D341Med (cell line): Measurements from ENCODE around the gene SLC43A3.

Experiments
- DNase-seq: peaks from one replicate; pipeline ENCODE4 v3.0.0; 2012; ENCODE audit warnings: low spot score

SLC43A3 gene

DNA sequence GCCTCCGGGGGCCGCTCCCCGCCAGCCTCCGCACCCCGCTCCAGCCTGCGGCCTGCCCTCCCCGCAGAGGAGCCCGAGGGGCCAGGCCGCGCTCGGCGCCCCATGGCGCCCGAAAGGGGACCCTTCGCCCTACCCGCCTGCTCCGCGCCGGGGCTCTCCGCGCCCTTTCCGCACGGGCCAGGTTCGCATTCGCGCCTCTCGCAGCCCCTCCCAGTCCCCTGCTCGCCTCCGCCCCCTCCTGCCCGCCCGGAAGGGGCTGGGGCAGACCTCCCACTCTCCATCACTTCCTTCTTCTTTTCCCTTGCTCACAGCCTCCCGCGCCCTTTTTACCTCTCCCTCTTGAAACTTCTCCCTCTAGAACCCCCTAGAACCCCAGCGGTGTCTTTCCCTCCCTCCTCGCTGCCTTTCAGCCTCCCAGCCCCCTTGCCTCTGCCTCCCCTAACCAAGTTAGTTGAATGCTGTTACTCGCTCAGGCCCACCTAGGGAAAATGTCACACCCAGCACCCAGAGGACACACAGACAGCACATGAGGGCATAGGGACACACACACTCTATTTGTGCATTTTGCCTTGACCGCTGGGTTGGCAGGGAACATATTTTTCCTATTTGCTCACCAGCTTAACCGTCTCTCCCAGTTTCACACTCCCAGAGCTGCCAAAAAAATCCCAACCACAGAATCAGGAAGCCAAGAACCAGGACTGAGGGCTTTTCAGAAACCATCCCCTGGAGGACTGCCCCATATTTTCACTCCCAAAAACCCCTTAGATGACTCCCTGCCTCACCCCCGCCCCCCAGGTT is at the start of gene SLC43A3:
TSS of gene SLC43A3 (minus strand) at position 193 of the 798 bp plus-strand sequence. CDS start 949 bp downstream, outside the sequence.
- DNase-seq, result peak; percentile 55

DNA sequence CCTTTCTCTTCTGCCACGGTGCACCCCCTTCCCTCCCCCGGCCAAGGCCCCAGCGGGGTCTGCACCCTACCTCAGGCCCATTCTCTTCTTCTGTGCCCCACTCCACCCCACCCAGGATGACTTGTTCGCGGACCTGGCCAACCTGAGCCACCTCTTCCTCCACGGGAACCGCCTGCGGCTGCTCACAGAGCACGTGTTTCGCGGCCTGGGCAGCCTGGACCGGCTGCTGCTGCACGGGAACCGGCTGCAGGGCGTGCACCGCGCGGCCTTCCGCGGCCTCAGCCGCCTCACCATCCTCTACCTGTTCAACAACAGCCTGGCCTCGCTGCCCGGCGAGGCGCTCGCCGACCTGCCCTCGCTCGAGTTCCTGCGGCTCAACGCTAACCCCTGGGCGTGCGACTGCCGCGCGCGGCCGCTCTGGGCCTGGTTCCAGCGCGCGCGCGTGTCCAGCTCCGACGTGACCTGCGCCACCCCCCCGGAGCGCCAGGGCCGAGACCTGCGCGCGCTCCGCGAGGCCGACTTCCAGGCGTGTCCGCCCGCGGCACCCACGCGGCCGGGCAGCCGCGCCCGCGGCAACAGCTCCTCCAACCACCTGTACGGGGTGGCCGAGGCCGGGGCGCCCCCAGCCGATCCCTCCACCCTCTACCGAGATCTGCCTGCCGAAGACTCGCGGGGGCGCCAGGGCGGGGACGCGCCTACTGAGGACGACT is 49.3 kb upstream of the SLC43A3 start:
- DNase-seq, result no peak

DNA sequence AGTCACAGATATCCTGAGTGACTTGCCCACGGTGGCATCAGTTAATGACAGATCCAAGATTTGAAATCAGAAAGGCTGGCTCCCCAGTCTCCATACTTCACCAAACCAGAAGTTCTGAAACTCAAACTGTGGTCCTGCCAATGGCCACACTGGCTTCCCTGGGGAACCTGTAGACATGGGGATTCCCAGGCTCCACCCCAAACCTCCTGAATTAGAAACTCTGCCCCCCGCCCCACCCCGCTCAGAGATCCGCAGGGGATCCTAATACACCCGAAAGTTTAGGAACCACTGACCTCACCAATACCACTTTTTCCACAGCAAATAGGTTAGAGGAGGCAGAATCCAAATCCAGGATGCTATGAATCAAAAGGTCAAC is 48.7 kb upstream of the SLC43A3 start:
- no peak for DNase-seq

DNA sequence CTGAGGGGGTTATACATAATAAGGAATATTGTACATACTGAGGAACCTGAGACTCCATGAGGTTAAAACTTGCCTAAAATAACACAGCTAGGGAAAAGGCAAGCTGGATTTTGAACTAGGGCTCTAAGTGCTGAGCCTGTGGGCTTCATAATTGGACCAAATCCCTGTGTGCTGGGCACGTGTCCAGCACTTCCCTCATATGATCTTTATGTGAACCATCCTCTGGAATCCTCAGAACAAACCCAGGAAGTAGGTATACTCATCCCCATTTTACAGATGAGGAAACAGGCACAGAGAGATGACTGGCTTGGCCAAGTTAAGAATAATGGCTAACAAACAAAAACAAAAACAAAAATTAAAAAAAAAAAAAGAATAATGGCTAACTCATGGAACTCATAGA is 48.3 kb upstream of the SLC43A3 start:
- DNase-seq, result no peak

DNA sequence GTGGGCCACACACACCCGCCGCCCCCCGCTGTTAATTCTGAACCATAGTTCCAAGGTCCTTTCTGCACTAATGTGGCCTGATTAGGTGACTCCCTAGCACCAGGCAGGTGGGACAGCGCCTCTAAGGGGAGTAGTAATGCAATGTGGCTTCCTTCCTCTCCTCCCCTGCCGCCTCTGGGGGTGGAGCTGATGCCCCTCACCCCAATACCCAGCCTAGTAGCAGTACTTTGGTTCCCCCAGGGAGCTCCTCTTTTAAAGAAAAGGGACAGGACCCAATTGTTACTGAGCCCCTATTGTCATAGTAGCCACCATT is 47.8 kb upstream of the SLC43A3 start:
- no peak for DNase-seq

DNA sequence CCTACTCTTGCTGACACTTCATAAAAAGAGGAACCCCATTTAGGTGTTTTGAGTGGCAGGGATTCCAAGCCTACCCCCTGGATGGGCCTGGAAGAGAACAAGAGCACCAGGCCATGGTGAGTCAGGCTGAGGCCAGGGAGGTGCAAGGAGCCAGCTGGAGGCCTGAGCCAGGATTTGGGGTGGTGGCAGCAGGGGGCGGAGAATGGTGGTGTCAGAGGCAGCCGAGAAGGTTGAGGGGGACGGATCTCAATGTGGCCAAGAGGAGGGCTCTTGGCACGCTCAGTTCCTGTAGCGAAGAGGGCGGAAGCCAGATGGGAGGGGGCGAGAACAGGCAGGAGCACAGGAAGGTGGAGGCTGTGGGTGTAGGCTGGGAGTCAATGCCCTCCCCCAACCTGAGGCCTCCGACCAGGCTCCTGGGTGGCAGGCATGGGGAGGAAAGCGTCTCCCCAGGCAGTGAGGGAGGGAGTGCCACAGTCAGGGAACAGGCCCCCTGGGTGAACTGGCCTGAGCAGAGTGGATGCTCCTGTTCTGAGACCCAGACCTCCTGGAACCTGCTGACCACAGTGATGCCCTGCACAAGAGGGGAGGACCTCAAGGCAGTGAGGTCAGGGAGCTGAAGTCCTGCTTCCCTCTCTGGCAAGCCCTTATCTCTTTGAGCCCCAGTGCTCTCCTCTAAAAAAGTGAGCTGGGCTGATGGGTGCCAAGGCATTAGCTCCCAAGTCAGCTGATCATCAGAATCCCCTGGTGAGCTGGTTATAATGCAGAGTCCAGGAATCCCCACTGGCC is 47.3 kb upstream of the SLC43A3 start:
- DNase-seq, result no peak

DNA sequence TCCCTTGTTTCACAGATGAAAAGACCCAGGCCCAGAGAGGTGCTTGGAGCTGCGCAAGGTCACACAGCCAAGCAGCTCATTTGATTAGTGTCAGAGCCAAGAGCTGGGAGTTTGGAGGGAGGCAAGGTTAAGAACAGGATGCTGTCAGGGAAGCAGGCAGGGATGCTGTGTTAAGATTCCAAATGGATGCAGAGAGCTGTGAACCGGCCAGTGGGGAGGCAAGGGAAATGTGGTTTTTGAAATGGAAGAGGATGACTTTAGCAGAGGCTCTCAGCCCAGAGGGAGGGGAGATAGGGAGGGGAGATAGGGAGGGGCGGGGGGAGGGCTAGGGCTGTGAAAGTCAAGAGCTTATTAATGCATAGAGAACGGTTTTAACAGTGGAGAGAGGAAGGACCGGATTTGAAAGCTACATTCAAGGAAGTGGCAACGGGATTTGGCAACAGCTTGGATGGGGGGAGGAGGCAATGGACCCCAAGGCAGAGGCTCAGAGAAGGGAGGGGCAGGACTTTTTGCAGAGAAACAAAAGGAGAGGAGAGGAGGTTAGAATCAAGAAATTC is 46.4 kb upstream of the SLC43A3 start:
- DNase-seq, result no peak

DNA sequence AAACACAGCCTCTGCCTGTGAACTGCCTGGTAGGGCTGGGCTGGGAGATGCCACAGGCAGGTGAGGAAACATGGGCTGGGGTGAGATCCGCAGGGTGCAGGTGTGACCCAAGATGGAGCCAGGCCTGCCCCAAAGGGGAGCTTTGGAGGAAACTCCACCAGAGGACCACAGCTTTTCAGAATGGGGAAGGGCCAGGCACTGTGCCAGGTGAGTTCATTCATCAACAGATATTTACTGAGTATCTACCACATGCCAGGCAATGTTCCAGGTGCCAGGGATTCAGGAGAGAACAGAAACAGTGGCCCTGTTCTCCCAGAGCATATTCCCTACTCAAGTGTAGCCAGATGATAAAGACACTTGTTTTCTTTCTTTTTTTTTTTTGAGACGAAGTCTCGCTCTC is 44.6 kb upstream of the SLC43A3 start:
- no peak for DNase-seq

DNA sequence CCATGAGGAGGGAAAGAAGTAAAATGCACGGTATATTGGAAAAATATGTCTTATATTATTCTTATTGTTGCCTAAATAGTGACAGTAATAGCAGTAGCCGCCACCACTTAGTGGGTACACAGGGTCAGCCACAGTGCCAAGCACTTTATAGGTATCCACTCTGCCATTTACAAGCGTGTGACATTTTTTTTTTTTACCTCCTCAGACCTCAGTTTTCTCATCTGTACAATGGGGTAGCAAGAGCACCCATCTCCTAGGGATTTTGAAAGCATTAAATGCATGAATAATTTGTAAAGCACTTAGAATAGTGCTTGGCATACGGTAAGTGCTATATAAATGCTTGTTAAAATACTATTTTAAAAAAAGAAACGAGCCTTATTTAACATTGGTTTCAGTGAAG is 42.3 kb upstream of the SLC43A3 start:
- no peak for DNase-seq

DNA sequence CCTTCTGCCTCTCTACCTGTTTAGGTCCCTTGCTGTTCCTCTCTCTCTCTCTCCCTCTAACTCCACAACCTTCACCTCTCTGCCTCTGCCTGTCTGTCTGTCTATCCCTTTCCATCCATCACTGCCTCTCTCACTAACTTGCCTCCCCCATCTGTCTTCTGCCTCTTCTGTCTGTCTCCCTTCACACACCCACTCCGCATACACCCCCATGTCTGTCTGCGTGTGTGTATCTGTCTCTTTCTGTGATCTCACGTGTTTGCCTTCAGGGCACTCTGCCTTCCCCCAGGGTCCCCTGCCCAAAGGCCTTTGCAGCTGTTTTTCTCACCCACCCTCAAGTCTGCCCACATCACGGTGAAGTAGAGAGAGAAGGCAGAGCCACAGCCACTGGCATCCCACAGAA is 41.4 kb upstream of the SLC43A3 start:
- DNase-seq, result no peak

DNA sequence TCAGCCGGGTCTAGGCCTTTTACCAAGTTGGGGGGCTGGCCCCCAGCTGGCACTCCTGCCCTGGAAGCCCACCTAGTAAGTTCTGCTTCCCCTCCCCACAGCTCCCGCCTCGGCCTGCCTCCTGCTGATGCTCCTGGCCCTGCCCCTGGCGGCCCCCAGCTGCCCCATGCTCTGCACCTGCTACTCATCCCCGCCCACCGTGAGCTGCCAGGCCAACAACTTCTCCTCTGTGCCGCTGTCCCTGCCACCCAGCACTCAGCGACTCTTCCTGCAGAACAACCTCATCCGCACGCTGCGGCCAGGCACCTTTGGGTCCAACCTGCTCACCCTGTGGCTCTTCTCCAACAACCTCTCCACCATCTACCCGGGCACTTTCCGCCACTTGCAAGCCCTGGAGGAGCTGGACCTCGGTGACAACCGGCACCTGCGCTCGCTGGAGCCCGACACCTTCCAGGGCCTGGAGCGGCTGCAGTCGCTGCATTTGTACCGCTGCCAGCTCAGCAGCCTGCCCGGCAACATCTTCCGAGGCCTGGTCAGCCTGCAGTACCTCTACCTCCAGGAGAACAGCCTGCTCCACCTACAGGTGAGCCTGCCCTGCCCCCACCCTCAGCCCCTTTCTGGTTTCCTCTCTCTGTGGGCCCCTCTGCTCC is 40.7 kb upstream of the SLC43A3 start:
- no peak for DNase-seq

DNA sequence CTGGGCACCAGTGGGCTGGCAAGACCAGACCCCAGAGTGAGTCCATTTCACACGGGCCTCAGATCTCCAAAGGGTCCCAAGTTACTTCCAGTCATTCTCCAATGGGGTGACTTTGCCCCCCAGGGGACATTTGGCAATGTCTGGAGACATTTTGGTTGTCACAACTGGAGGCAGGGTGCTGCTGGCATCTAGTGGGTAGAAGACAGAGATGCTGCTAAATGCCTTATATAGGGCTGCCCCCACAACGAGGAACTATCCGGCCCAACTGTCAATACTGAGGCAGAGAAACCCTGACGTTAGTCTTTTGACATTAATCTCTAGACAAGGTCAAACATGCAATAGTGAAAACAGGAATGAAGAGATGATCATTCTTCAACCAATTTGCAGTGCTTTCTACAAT is 39.8 kb upstream of the SLC43A3 start:
- no peak for DNase-seq

DNA sequence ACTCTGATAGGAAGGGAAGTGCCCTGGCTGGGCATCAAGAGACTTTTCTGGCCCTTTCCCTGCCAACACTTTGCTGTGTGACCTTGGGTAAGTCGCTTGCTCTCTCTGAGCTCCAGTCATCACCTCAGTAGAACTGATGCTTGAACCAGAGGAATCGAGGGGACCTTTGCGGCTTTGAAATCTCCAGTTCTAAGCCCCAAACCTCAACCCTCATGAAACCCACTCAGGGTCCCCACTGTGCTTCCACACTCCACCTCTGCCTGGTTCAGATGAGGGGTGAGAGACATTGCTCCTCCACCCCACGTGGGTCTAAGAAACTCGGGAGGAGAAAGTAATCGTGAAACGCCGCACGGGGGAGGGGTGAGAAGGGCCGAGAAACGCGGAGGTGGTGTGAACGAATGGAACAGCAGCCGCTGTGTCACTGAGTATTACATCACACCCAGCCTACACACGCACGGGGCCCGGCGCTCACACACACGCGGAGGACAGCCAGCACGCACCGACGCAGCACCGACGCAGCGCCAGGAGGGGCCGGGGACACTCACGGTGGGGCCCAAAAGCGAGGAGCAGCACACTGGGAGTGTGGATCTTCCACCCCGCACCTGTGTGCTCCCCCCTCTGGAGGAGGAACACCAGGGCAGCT is 37.7 kb upstream of the SLC43A3 start:
- no peak for DNase-seq

DNA sequence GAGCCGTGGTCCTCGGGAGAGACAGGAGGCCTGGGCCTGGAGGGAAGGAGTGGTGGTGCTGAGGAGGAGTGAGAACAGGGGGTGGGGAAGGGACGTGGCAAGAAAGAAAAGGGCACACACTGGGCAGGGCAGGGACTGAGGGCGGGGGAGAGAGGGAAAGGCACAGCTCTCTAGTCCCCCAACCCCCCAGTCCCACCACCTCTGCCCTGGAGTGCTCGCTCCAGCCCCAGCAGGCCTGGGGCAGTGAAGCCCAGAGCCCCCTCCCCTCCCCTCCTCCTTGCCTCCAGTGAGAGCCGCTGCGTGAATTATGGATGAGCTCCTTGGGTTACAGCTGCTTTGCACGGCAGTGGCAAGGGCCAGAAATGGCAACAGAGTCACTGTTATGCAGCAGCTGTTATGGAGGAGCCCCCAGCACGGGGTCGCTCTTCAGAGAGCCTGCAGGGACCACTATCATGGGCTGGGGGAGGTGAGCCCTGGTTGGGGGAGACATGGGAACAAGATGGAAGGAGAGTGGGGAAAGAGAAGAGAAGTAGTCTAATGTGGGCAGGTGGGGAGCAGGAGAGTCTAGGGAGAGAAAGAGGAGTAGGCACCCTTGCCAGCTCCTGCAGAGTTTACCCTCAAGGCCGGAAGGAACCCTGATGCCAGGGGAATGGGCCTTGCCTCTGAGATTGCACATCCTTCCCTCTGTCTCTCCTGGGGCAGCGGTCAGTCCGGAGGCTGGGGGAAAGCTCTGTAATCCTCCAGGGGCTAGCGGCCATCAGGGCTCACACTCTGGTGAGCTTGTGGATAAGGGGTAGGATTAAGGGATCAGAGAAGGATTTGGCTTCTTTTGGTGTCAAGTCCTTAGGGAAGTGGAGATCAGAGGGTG is 37.0 kb upstream of the SLC43A3 start:
- DNase-seq, result peak; percentile 62

DNA sequence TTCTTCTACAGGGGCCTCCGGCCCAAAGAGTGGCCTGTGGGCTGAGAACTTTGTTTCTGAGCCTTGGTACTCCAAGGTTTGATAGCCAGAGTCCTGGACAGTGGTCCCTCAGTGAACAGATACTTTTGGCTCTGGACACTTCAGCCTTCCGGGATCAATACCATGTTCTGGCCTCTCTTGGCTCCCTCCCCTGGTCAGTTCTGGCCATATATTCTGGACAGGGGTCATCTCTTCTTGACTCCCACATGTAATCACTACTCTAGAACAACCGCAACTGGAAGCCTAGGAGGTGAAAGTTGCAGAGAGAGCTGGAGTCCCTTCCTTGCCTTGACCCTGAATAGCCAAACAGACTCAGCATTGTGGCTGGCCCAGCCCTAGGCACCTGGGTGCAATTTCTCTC is 35.7 kb upstream of the SLC43A3 start:
- DNase-seq, result no peak

DNA sequence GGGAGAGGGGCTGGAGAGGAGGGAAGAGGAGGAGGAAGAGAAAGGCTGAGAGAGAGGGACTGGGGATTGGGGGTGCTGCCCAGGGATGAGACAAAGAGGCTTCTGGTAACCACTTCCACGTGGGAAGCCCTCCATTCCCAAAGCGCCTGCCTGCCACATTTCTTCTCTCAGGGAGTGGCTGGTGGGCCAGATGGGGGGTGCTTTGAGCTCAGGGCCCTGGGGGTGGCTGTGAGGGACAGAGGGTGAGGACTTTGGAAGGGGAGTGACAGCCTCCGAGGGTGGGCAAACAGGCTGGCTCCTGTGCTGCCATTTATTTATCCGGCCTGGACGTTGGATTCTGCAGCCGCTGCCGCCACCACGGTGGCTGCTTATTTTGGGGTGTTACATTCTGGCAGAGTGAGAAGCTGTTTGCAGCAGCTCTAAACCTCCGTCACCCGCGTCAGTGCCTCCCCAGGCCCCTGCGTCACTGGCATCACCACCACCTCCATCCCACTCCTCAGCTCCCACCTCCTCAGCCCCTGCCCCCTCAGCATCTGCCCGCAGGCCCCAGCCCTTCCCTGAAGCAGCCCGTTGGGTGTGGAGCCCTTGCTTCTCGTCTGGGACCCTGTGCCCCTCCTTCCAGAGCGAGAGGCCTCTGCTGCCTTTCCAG is 35.0 kb upstream of the SLC43A3 start:
- DNase-seq, result no peak

DNA sequence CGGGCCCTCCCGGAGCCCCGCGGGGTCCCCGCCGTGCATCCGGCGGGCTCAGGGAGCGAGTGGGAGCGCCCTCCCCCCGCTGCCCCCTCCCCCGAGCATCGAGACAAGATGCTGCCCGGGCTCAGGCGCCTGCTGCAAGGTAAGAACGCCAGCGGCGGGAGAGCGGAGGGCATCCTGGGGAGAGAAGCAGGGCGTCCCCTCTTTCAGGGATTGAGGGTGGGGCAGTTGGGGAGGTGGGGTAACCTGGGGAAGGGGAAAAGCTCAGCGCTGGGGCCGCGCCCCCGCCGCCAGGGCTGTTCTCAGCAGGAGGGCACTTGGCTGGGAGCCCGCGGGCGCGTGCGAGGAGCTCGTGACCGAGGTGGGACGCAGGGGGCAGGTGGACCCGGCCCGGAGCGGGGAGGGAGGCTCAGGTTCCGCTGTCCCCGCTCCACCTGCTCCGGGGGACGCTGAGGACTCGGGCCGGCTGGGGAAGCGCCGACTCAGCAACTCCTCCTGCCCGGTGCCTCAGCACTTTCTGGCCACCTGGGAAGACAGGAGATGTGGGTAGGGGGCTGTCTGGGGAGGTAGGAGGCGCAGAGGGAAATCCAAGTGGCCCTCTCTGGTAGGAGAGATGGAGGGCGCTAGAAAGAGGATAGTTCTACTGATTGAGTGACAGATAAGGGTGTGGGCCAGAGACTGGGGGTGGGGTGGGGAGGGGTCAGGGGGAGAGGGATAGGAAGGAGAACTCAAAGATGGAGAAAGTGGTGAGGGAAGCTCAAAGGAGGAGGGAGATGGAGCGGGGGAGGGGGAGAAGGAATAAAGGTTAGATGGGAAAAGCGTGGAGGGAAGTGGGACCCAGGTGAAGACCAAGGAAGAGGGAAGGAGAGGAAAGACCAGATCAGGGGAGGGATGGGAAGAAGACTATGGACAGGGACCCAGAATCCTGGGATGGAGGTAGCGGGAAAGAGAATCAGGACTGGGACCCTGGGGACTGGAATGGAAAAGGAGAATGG is 34.1 kb upstream of the SLC43A3 start:
- peak; percentile 48 for DNase-seq

DNA sequence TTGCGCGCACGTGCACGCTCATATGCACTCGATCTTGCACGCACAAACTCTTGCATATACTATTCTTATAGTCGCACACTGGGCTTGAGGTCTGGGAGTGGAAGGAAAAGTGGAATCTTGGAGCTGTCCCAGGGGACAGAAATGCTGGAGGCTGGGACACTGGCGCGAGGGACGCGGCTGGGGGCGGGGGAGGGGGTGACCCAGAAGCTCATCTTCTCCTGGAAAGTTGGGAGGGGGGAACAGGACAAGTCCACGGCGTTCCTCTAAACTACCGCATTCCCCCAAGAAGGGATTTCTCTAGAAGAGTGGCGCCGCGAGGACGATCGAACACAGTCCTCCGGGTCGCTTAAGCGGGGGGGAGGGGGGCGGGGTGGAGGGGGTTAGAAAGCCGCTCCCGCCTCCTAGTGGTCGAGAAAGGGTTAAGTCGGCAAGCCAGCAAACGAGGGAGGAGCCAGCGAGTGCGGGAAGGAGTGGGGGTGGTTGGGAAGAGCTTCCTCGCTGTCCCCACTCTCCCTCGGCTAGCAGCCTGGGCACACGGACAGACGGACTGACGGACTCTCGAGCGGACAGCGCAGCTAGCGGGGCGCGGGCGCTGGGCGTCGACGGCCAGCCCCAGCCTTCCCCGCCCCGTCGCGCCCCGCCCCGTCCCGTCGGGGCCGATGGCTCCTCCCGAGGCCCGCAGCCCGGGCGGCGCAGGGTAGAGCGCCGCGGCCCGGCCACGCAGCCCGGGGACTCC is 33.3 kb upstream of the SLC43A3 start, which contains the start of gene RTN4RL2:
TSS of gene RTN4RL2 (plus strand) at position 507 of the 736 bp plus-strand sequence. CDS start 338 bp downstream, outside the sequence.
- DNase-seq, result peak; percentile 84
